NCI-H2081 treated with DMSO at 0.1 percent for 48 hours (cell line): Measurements from ENCODE around the gene MINAR1.

Experiments used
- DNase-seq: peaks from one replicate; lab custom pipeline; 2025; lab: John Stamatoyannopoulos, UW

MINAR1 gene

GRCh38 chr15:79432345-79433275, 474 bp downstream of the MINAR1 start:
- DNase-seq, result no peak

- DNase-seq, result no peak
These were observed 1.3 kb downstream of the MINAR1 start for GRCh38 chr15:79433276-79433990.

GRCh38 chr15:79434361-79434760, 2.2 kb downstream of the MINAR1 start:
- no peak for DNase-seq

- no peak for DNase-seq
These were observed 4.1 kb downstream of the MINAR1 start for GRCh38 chr15:79436037-79436780.

GRCh38 chr15:79437275-79438000, 5.3 kb downstream of the MINAR1 start:
- DNase-seq, result no peak

GRCh38 chr15:79439236-79439635, 7.1 kb downstream of the MINAR1 start:
- DNase-seq, result no peak

- DNase-seq, result no peak
These were observed 8.3 kb downstream of the MINAR1 start for GRCh38 chr15:79440355-79440908.

GRCh38 chr15:79442911-79443310, 10.8 kb downstream of the MINAR1 start:
- DNase-seq, result no peak

GRCh38 chr15:79447060-79447459, 14.9 kb downstream of the MINAR1 start:
- DNase-seq, result no peak

GRCh38 chr15:79450648-79451047, 18.5 kb downstream of the MINAR1 start:
- no peak for DNase-seq

GRCh38 chr15:79451361-79451999, 19.3 kb downstream of the MINAR1 start:
- no peak for DNase-seq

- no peak for DNase-seq
These were observed 20.3 kb downstream of the MINAR1 start for GRCh38 chr15:79452244-79453051.

- no peak for DNase-seq
These were observed 21.3 kb downstream of the MINAR1 start for GRCh38 chr15:79453446-79453845.

- no peak for DNase-seq
These were observed 21.9 kb downstream of the MINAR1 start for GRCh38 chr15:79454063-79454462.

- no peak for DNase-seq
These were observed 23.2 kb downstream of the MINAR1 start for GRCh38 chr15:79455361-79455760.

GRCh38 chr15:79455943-79456342, 23.8 kb downstream of the MINAR1 start:
- no peak for DNase-seq

GRCh38 chr15:79458491-79458890, 26.4 kb downstream of the MINAR1 start:
- no peak for DNase-seq

- no peak for DNase-seq
These were observed 27.5 kb downstream of the MINAR1 start for GRCh38 chr15:79459666-79460065.

- DNase-seq, result no peak
These were observed 31.1 kb downstream of the MINAR1 start for GRCh38 chr15:79463043-79463780.
